HepG2 (cell line): ENCODE measurements around the gene TMTC1. TPM values are rescaled to one million over a fixed set of nuclear protein-coding genes. Genes with fewer than 3 reads are reported as not detected.

Experiments
- ATAC-seq: fragments of 200-7000 bp; cut with Tn5 transposase; 3 replicates; pipeline ENCODE4 v1.9.1; 2020; ENCODE audit warnings: mild to moderate bottlenecking, moderate library complexity
- BruUV-seq: library from RNA; stranded (reverse); fragments of 400-500 nt; replicated peaks from 2 replicates; lab custom pipeline; 2021; lab: Mats Ljungman, UMichigan
- CTCF ChIA-PET: fragments of 300-600 bp; formaldehyde crosslinking; extraction: SDS; loops from one replicate; lab custom pipeline; 2021; ENCODE audit warnings: low total read pairs, inconsistent platforms, low intra/inter-chr PET ratio; lab: Yijun Ruan, JAX
- POLR2A ChIA-PET: fragments of 350-600 bp; sonication (Branson Sonifier 250); formaldehyde crosslinking; loops from one replicate; lab custom pipeline; 2020; ENCODE audit warnings: antibody characterized with exemption, inconsistent platforms; lab: Yijun Ruan, JAX
- DNase-seq: peaks from one replicate; pipeline ENCODE4 v3.0.0-alpha.2; 2015; ENCODE audit warnings: low spot score
- FAIRE-seq: peaks from 3 replicates; lab custom pipeline; 2011; peaks lifted over from hg19 to GRCh38; lab: Jason Lieb, UNC
- H2AFZ ChIP-seq: one replicate; pipeline ENCODE4 v1.6.1; 2011; ENCODE audit warnings: low read length, inconsistent platforms
- H3K27ac ChIP-seq: fragments of 300-600 bp; 3 replicates; pipeline ENCODE4 v1.8.0; 2011; ENCODE audit warnings: mixed run types, mild to moderate bottlenecking, mixed read lengths, low read length, inconsistent platforms; ENCODE audit not compliant: insufficient read depth; ENCODE audit errors: extremely low read length
- H3K27me3 ChIP-seq, 2 experiments: fragments of 200-600 bp in 1 of 2; 2 replicates in 1 of 2; 3 replicates in 1 of 2; pipeline versions ENCODE4 v1.6.0 to v1.8.0; 2011; ENCODE audit warnings: low read length in 2 of 2, mild to moderate bottlenecking in 2 of 2, moderate library complexity in 2 of 2, inconsistent platforms in 1 of 2; ENCODE audit not compliant: insufficient read depth in 2 of 2, control insufficient read depth in 1 of 2
- H3K36me3 ChIP-seq, 2 experiments: fragments of 200-600 bp in 1 of 2; replicated peaks in 1 of 2; 2 replicates in 1 of 2; 3 replicates in 1 of 2; pipeline versions ENCODE4 v1.5.1 to v1.8.0; 2011; ENCODE audit warnings: low read length in 2 of 2, inconsistent platforms in 1 of 2; ENCODE audit not compliant: insufficient read depth in 2 of 2, control insufficient read depth in 1 of 2
- H3K4me1 ChIP-seq: 2 replicates; pipeline ENCODE4 v1.5.1; 2012; ENCODE audit warnings: low read length, inconsistent platforms; ENCODE audit not compliant: insufficient read depth
- H3K4me2 ChIP-seq: 2 replicates; pipeline ENCODE4 v1.6.0; 2011; ENCODE audit warnings: low read depth, low read length, inconsistent platforms
- H3K4me3 ChIP-seq, 3 experiments: fragments of 200-600 bp in 1 of 3; sonication (generic), shearing (Covaris generic) in 1 of 3; replicated peaks in 1 of 3; 2 replicates each; pipeline ENCODE4 v1.5.1; 2011 to 2016; ENCODE audit warnings: low read length in 3 of 3, inconsistent platforms in 2 of 3, low read depth in 2 of 3, mild to moderate bottlenecking in 2 of 3, control low read depth in 1 of 3, mixed read lengths in 1 of 3; ENCODE audit not compliant: insufficient read depth in 1 of 3
- H3K79me2 ChIP-seq: one replicate; pipeline ENCODE4 v1.6.1; 2011; ENCODE audit warnings: low read length, inconsistent platforms; ENCODE audit not compliant: insufficient read depth
- H3K9ac ChIP-seq: 2 replicates; pipeline ENCODE4 v1.6.0; 2011; ENCODE audit warnings: mild to moderate bottlenecking, low read depth, low read length, inconsistent platforms; ENCODE audit not compliant: insufficient read depth
- H3K9me3 ChIP-seq: 2 replicates; pipeline ENCODE4 v1.5.1; 2012; ENCODE audit warnings: mild to moderate bottlenecking, low read length
- H4K20me1 ChIP-seq: 2 replicates; pipeline ENCODE4 v1.6.0; 2011; ENCODE audit warnings: inconsistent platforms, mild to moderate bottlenecking, low read length, moderate library complexity; ENCODE audit not compliant: insufficient read depth
- HMG20A ChIP-seq: IDR thresholded peaks from 2 replicates; pipeline ENCODE4 v1.6.1; 2016; ENCODE audit warnings: borderline replicate concordance
- PAX8 ChIP-seq: sonication (generic); formaldehyde crosslinking; IDR thresholded peaks from 2 replicates; pipeline ENCODE4 v1.8.0; 2022; ENCODE audit warnings: mild to moderate bottlenecking, missing genetic modification reagents, borderline replicate concordance
- RARA ChIP-seq: IDR thresholded peaks from 2 replicates; pipeline ENCODE4 v1.6.1; 2016; ENCODE audit warnings: missing genetic modification reagents, missing compliant biosample characterization
- ZNF20 ChIP-seq: sonication (generic); formaldehyde crosslinking; IDR thresholded peaks from 2 replicates; pipeline ENCODE4 v1.4.0; 2020; ENCODE audit warnings: mild to moderate bottlenecking, moderate library complexity, missing genetic modification reagents
- ZNF788 ChIP-seq: sonication (generic); formaldehyde crosslinking; IDR thresholded peaks from 2 replicates; pipeline ENCODE4 v1.5.0; 2020; ENCODE audit warnings: mild to moderate bottlenecking, missing genetic modification reagents, borderline replicate concordance
- in situ Hi-C: cut with HindIII; loops from 2 replicates; pipeline ENCODE4 v1.10.0; 2017; ENCODE audit warnings: low pct_unique_long_range_greater_than_20kb; ENCODE audit not compliant: extremely low pct_ligation_motif_present
- intact Hi-C: fragments of 100-400 bp; cut with micrococcal nuclease; formaldehyde crosslinking; loops from one replicate; pipeline ENCODE4 v1.10.0; 2022; ENCODE audit not compliant: unreplicated experiment
- polyA plus RNA-seq, 8 experiments: library from polyadenylated mRNA; depleted of rRNA in 3 of 8; stranded (reverse) in 7 of 8; unstranded in 1 of 8; fragments of >200 nt; fragmentation: Illumina TruSeq in 4 of 8; extraction: Trizol in 4 of 8; gene quantifications; 2 replicates each; pipeline versions ENCODE4 v1.2.1 to v1.2.3, GENCODE V29; 2011 to 2016; ENCODE audit warnings: low read depth in 4 of 8, missing spikeins in 1 of 8, mixed read lengths in 1 of 8; ENCODE audit not compliant: insufficient read depth in 1 of 8
- total RNA-seq, 5 experiments: library from RNA; depleted of rRNA; stranded (reverse); fragments of >200 nt; fragmentation: Illumina TruSeq; extraction: Trizol; gene quantifications; 2 replicates each; pipeline ENCODE4 v1.2.3, GENCODE V29; 2016; ENCODE audit warnings: low read depth in 1 of 5
- TF ChIP-seq, protein P1 (sequence below): sonication (generic); formaldehyde crosslinking; IDR thresholded peaks from 2 replicates; pipeline ENCODE4 v1.9.0; 2021; ENCODE audit warnings: missing genetic modification reagents, mild to moderate bottlenecking, borderline replicate concordance
- TF ChIP-seq, protein P2 (sequence below): sonication (generic); formaldehyde crosslinking; IDR thresholded peaks from 2 replicates; pipeline ENCODE4 v1.4.0; 2020; ENCODE audit warnings: missing genetic modification reagents
- TF ChIP-seq, protein P3 (sequence below): sonication (generic); formaldehyde crosslinking; conservative IDR thresholded peaks from 2 replicates; pipeline ENCODE4 v1.8.1; 2023; ENCODE audit warnings: missing genetic modification reagents
- TF ChIP-seq, protein P4 (sequence below): sonication (generic); formaldehyde crosslinking; IDR thresholded peaks from 2 replicates; pipeline ENCODE4 v1.5.1; 2020; ENCODE audit warnings: missing genetic modification reagents, mild to moderate bottlenecking, borderline replicate concordance
- TF ChIP-seq, protein P5 (sequence below): fragments of 450-650 bp; IDR thresholded peaks from 2 replicates; pipeline ENCODE4 v1.6.1; 2017; ENCODE audit warnings: mild to moderate bottlenecking

The TMTC1 gene
- total and polyA plus RNA-seq, 2 of the 13 experiments (the other 11 are each of a cell fraction or from before 2014, with no cell fraction given) = 0.69 to 1.8 TPM

DNA sequence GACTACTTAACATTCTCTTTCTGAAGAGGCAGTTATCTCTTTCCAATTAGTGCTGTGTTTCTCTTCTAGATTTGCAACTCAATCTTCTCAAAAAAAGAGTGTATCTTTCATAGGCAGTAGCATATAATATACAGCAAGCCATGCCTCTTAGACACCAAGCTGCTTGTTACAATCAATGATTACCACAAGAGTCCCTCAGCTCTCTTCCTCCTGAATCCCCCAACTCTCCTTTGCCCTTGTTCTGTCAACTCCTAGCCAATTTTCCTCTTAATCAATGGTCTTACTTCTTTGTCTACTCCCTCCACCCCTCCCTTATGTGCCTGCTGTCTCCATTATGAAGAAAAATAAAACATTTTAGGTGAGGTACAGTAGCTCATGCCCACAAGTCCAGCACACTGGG lies 2.6 kb downstream of the TMTC1 start (continued):
- TF ChIP-seq, protein P1, sequence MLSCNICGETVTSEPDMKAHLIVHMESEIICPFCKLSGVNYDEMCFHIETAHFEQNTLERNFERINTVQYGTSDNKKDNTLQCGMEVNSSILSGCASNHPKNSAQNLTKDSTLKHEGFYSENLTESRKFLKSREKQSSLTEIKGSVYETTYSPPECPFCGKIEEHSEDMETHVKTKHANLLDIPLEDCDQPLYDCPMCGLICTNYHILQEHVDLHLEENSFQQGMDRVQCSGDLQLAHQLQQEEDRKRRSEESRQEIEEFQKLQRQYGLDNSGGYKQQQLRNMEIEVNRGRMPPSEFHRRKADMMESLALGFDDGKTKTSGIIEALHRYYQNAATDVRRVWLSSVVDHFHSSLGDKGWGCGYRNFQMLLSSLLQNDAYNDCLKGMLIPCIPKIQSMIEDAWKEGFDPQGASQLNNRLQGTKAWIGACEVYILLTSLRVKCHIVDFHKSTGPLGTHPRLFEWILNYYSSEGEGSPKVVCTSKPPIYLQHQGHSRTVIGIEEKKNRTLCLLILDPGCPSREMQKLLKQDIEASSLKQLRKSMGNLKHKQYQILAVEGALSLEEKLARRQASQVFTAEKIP (CRISPR knock-in tag) = no peak
- TF ChIP-seq PAX8 (CRISPR knock-in tag) (no peak), ZNF788 (CRISPR knock-in tag) (no peak), HMG20A (CRISPR knock-in tag) (no peak), RARA (no peak)
- TF ChIP-seq, all 625 proteins: peak for 0

DNA sequence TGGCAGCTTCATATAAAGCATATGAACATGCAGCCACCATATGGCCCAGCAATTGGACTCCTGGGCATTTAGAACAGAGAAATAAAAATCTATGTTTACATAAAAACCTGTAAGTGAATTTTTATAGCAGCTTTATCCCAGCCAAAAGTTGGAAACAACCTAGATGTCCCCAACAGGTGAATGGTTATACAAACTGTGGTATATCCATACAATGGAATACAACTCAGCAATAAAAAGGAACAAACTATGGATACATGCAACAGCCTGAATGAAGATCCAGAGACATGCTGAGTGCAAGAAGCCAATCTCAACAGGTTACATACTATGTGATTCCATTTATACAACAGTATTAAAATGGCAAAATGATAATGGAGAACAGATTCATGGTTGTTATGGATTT lies 3.7 kb downstream of the TMTC1 start:
- Histone ChIP-seq H3K27ac (no peak overlapping the region), H2AFZ (no peak overlapping the region), H3K36me3 (no peaks in the 10 kb centered on the region), H3K4me3 (no peak overlapping the region), H3K4me2 (no peak overlapping the region), H3K9me3 (0 out of 2 replicates have a peak, but pooled peaks cover 10% of the 10 kb centered on the region), H3K9ac (no peak overlapping the region), H3K79me2 (no peaks in the 10 kb centered on the region), H4K20me1 (no peaks in the 10 kb centered on the region), H3K4me1 (0 out of 2 replicates have a peak, but pooled peaks cover 10% of the 10 kb centered on the region), H3K27me3 (peaks cover 0 to 32% of the 10 kb centered on the region in 2 experiments; a peak in 3 of 5 replicates)
- no TSS peak for BruUV-seq
- FAIRE-seq = no peak
- DNase-seq = no peak
- ChIA-PET POLR2A (no interaction called here), CTCF (no interaction called here)
- in situ Hi-C loops (no loop called here), intact Hi-C loops (loop anchor here (10.0 kb wide), 1 partner anchor 135 kb away; no protein-coding TSS in a partner anchor)
- ATAC-seq = no peak
- TF ChIP-seq, protein P2, sequence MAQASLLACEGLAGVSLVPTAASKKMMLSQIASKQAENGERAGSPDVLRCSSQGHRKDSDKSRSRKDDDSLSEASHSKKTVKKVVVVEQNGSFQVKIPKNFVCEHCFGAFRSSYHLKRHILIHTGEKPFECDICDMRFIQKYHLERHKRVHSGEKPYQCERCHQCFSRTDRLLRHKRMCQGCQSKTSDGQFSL = no peak
- TF ChIP-seq, protein P3, sequence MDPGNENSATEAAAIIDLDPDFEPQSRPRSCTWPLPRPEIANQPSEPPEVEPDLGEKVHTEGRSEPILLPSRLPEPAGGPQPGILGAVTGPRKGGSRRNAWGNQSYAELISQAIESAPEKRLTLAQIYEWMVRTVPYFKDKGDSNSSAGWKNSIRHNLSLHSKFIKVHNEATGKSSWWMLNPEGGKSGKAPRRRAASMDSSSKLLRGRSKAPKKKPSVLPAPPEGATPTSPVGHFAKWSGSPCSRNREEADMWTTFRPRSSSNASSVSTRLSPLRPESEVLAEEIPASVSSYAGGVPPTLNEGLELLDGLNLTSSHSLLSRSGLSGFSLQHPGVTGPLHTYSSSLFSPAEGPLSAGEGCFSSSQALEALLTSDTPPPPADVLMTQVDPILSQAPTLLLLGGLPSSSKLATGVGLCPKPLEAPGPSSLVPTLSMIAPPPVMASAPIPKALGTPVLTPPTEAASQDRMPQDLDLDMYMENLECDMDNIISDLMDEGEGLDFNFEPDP (CRISPR knock-in tag) = no peak
- TF ChIP-seq, protein P4, sequence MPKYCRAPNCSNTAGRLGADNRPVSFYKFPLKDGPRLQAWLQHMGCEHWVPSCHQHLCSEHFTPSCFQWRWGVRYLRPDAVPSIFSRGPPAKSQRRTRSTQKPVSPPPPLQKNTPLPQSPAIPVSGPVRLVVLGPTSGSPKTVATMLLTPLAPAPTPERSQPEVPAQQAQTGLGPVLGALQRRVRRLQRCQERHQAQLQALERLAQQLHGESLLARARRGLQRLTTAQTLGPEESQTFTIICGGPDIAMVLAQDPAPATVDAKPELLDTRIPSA = no peak
- TF ChIP-seq, protein P5, sequence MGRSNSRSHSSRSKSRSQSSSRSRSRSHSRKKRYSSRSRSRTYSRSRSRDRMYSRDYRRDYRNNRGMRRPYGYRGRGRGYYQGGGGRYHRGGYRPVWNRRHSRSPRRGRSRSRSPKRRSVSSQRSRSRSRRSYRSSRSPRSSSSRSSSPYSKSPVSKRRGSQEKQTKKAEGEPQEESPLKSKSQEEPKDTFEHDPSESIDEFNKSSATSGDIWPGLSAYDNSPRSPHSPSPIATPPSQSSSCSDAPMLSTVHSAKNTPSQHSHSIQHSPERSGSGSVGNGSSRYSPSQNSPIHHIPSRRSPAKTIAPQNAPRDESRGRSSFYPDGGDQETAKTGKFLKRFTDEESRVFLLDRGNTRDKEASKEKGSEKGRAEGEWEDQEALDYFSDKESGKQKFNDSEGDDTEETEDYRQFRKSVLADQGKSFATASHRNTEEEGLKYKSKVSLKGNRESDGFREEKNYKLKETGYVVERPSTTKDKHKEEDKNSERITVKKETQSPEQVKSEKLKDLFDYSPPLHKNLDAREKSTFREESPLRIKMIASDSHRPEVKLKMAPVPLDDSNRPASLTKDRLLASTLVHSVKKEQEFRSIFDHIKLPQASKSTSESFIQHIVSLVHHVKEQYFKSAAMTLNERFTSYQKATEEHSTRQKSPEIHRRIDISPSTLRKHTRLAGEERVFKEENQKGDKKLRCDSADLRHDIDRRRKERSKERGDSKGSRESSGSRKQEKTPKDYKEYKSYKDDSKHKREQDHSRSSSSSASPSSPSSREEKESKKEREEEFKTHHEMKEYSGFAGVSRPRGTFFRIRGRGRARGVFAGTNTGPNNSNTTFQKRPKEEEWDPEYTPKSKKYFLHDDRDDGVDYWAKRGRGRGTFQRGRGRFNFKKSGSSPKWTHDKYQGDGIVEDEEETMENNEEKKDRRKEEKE = no peak
- TF ChIP-seq ZNF20 (no peak), HMG20A (CRISPR knock-in tag) (no peak)
